ENCODE results near the gene OR7A5.
"Not testable (repeated sequence)": the region's sequence is repeated elsewhere in the genome, so short reads cannot be mapped to it uniquely, and the experiment has no call there.

Gene OR7A5

DNA sequence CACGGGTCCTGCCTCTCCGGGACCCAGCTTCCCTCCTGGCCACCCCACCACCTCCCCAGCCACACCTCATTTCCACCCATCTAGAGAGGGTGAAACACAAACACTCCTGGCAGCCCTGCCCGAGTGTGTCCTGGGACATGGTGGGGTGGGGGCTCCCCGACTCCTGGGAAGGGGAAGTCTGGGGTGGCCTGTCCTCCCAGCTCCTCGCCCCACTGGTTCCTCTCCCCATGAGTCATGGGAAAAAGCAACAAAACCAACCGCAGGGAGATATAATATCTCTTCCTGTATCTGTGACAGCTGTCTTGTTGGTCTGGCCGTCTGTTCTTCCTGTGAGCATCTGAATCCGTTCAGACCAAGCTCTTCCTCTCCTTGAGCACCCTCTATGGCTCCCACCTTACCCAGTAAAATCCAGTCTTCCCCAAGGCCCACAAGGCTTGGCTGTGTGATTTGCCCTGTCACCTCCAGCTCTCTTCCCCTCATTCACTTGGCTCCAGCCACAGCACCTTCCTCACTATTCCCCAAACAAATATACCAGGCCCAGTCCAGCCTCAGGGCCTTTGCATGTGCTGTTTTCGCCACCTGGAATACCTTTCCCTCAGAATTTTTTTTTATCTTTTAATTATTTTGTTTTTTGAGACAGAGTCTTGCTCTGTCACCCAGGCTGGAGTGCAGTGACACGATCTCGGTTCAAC lies 49.7 kb downstream of the OR7A5 start:
- not testable (repeated sequence) for DNase-seq (ENCODE audit: low read depth in 3 of 3)

DNA sequence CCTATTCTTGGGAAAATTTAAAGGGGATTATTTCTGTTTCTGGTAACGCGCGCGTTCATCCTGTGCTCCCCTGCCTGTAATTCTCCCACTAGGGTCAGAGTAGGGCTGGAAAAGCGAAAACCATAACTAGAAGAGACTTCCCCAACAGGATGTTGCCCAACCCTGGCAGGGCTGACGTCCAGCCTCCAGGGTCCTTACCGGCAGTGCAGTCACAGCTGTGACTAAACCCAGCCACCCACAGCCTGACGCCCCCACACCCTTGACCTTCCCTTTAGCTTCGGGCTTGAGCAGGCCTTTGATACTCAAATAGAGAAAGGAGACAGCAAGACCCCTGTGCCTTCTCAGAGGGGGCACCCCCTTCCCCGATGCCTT lies 50.3 kb downstream of the OR7A5 start:
- DNase-seq (ENCODE audit: low read depth in 3 of 3), result not testable (repeated sequence)

DNA sequence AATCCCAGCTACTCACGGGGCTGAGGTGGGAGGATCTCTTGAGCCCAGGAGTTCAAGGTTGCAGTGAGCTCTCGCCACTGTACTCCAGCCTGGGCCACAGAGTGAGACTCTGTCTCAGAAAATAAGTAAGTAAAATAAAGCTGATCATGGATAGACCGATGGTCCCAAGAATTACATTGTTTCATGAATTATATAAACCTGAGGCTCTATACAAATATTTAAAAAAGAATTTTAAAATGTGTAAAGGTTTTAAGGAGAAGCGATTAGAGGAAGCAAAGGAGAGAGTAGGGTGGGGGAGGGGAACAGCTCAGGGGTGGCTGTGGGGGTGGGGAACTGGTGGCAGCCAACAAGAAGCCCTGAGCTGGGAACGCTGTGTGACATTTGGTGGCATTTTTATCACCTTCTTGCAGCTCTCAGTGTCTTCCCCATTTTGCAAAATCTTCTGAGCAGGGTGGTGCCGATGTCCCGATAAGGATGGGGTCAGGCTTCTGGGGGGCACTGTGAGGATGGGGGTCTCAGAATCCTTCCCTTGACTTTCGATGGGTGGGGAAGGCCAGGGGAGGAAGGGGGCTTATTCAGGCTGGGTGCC lies 51.5 kb downstream of the OR7A5 start:
- not testable (repeated sequence) for DNase-seq (ENCODE audit: low read depth in 3 of 3)

DNA sequence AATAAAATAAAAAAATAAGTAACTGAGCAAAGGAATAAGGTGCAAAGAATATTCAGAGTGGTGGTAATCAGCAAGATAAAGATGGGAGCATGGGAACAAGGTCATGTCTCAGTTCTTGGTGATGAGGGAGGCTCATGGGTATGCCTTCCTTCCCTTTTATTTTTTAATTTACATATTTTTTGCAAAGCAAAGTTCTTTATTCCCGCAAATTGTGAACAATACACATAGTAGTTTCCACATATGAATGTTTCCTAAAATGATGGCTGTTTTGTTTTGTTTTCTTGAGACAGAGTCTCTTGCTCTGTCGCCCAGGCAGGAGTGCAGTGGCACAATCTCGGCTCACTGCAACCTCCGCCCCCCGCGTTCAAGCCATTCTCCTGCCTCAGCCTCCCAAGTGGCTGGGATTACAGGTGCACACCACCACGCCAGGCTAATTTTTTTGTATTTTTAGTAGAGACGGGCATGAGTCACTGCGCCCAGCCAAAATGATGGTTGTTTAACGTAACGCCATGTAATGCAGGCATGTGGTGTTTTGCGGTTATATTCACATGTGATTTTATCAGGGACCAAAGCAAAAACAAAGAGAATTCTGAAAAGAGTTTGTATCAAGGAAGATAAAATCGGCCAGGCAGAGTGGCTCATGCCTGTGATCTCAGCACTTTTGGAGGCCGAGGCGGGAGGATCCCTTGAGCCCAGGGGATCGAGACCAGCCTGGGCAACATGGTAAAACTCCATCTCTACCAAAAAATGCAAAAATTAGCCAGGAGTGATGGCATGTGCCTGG lies 52.2 kb downstream of the OR7A5 start:
- DNase-seq (ENCODE audit: low read depth in 3 of 3), result no peak

DNA sequence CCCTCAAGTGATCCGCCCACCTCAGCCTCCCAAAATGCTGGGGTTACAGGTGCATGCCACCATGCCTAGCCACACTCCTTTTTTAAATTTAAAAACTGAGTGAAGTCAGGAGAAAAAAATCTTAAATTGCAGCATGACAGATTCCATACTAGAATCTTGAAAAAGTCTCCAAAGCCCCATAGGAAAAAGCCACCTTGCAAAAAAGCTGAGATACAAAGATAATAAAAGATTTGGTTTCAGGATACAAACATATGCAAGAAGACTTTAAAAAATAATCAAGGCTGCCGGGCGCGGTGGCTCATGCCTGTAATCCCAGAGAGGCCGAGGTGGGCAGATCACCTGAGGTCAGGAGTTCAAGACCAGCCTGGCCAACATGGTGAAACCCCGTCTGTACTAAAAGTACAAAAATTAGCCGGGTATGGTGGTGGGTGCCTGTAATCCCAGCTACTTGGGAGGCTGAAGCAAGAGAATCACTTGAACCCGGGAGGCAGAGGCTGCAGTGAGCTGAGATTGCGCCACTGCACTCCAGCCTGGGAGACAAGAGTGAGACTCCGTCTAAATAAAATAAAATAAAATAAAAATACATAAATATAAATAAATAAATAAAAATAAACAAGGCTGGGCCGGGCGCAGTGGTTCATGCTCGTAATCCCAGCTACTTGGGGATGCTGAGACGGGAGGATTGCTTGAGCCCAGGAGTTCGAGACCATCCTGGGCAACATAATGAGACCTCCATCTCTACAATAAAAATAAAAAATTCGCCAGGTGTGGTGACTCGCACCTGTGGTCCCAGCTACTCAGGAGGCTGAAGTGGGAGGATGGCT lies 53.1 kb downstream of the OR7A5 start:
- DNase-seq (ENCODE audit: low read depth in 3 of 3), result not testable (repeated sequence)

DNA sequence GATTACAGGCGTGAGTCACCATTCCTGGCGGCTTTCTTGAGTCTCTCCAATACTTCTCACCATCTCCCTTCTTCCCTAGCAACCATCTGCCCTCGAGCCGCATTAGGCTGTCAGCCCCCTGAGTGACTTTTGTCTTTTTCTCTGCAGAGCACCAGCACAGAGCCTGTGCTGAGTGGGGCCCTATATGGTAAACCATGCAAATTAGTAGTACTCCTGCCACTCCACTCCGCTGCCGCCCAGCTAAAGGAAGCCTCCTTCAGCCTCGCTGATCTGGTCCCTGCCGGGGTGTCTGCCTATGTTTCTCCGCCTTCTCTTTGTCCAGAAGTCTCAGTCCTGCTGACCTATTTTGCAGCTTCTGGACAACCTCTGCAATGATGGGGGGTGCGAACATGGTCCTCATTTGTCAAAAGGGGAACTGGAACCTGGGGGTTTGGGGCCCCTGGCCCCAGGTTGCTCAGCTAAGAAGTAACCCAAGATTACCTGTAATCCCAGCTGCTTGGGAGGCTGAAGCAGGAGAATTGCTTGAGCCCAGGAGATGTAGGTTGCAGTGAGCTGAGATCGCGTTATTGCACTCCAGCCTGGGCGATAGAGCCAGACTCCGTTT lies 54.3 kb downstream of the OR7A5 start:
- not testable (repeated sequence) for DNase-seq (ENCODE audit: low read depth in 3 of 3)

DNA sequence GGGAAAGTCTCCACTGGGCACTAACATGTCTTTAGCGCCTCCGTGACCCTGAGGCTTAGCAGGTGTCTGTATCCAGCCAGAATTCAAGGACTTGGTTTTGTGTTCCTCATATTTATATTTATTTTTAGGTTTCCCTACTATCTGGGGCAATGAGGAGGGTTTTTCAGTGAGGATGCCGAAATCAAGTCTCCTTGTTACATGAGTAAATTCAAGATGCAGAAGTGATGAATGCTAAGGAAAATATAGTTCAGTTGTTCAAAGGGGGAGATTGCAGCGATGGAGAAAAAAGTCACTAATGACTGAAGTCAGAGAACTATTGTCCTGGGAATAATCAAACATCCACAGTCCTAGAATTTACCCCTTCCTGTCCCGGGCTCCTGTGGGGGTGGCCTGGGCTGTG lies 55.8 kb downstream of the OR7A5 start:
- DNase-seq (ENCODE audit: low read depth in 3 of 3), result no peak

DNA sequence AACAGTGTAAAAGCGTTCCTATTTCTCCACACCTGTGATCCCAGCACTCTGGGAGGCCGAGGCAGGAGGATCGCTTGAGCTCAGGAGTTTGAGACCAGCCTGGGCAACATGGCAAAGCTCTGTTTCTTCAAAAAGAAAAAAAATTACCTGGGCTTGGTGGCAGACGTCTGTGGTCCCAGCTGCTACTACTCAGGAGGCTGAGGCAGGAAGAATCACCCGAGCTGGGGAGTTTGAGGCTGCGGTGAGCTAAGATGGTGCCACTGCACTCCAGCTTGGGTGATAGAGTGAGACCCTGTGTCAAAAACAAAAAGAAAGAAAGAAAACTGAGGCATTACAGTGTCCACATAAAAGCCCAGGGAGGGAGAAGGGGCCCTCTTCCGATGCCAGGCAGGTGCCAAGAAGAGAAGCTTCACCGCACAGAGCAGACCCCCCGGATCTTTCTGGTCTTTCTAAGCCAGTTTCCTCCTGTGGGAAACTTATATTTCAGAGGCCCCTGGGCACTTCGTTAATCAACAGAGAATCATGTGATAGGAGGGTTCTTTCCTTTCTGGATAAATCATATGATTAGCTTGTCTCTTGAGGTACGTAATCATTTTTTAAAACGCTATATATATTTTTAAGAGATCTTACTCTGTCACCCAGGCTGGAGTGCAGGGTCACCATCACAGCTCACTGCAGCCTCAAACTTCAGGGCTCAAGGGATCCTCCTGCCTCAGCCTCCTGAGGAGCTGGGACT lies 56.7 kb downstream of the OR7A5 start, which contains the start of gene ADGRE2:
TSS of gene ADGRE2 (minus strand) at position 451 of the 736 bp plus-strand sequence. CDS start 1,804 bp downstream, outside the sequence.
- not testable (repeated sequence) for DNase-seq (ENCODE audit: low read depth in 3 of 3)

DNA sequence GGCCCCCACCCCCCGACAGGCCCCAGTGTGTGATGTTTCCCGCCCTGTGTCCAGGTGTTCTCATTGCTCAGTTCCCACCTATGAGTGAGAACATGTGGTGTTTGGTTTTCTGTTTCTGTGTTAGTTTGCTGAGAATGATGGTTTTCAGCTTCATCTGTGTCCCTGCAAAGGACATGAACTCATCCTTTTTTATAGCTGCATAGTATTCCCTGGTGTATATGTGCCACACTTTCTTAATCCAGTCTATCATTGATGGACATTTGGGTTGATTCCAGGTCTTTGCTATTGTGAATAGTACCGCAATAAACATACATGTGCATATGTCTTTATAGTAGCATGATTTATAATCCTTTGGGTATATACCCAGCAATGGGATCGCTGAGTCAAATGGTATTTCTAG lies 57.3 kb downstream of the OR7A5 start:
- not testable (repeated sequence) for DNase-seq (ENCODE audit: low read depth in 3 of 3)

Data from stimulated activated CD4-positive, alpha-beta T cell treated with anti-CD3 and anti-CD28 coated beads, TNF-alpha, amount 100 ng/mL, for 48 hours (primary cell).